Measurements from ENCODE around the gene TBC1D4.
A peak's percentile ranks its signal among the peaks of the same experiment; 100 is the strongest.

The TBC1D4 gene

DNA sequence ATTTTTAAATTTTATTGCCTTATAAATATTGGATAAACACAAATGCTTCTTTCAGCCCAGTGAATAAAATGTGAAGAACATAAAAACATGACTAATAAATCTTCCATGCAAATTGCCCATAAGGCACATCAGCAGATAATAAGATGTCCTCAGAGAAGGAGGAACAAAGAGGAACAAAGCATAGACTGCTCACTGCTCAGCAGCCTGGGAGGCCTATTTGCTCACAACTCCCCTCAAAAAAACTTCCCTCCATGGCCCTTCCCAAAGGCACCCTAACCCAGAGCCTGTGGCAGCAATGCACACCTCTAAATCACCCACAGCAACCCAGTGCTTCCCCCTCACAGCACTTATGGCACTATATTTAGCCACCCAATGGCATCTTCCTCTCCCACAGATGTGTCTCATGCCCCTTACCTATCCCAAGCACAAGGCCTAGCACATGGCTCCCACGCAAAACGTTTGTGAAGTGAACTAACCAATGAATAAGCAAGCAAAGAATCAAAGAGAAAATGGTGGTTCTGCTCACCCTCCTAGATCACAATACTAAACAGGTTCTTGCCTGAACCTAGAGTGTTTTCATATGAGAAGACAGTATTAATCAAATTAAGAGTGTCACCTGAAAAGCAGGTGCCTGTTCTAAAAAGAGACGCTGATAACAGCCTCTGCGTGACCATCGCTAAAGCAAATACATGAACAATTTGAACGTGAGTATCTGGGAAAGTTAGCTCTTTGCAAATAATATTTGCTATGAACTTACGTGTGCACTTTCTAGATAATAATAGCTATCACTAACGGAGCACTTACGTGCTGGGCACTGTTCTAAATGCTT, 96.9 kb downstream of the TBC1D4 start:
- peak; percentile 25 to 46 (median 31) for DNase-seq

DNA sequence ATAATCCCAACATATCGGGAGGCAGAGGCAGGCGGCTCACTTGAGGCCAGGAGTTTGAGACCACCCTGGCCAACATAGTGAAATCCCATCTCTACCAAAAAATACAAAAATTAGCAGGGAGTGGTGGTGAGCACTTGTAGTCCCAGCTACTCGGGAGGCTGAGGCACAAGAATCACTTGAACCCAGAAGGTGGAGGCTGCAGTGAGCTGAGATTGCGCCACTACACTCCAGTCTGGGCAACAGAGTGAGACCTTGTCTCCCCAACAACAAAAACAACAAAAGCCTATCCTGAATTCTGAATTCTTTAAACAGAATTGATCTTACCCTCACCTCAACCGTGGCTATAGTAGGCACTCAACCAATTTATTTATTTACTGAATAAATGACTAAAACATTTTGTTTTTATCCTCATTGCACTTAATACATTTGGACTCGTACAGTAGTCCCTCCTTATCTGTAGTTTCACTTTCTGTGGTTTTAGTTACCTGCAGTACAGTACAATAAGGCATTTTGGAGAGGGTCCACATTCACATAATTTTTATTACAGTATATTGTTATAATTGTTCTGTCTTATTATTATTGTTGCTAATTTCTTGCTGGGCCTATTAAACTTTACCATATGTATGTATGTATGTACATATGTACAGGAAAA, 98.8 kb downstream of the TBC1D4 start:
- no peak for DNase-seq

DNA sequence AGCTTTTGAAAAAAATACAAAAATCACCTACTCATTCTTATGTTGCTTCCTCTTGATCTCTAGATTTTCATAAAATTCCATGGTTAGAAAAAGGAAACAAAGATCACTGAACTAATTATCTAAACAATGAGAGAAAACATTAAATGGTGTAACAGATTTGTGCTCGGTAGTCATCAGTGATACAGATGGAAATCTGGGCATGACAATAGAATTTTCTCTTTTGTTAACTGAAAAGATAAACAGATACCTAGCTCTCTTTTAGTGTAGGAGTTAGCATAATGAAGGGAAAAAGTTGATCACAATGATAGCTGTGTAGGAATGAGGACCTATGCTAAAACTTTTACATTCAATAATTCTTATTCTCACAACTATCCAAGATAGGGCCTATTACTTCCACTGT, 103.7 kb downstream of the TBC1D4 start:
- no peak for DNase-seq

DNA sequence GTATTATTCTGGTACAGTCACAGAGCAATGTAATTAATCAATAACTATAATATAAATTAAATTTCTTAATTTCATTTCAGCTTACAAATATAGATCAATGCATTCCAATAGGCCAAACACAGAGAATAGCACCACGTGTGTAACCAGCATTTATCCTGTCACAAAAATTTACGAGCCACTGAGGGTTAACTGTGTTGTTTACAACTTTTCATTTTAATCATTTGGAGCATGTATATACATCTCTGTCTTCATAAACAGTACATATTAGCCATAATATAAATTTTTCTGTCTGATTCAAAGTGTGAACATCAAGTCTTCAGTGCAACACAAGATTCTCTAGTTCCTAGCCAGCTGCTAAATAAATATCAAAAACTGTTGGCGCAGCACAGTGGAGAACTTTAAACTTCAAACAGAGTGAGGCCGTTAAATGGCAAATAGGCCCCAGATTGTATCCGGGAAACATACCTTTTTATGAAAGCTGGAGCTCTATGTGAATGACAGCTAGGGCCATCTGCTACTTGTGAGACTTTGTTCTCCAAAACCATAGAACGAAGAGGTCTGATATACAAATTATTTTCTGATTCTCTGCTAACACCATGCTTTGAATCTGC, 105.1 kb downstream of the TBC1D4 start:
- no peak for DNase-seq

DNA sequence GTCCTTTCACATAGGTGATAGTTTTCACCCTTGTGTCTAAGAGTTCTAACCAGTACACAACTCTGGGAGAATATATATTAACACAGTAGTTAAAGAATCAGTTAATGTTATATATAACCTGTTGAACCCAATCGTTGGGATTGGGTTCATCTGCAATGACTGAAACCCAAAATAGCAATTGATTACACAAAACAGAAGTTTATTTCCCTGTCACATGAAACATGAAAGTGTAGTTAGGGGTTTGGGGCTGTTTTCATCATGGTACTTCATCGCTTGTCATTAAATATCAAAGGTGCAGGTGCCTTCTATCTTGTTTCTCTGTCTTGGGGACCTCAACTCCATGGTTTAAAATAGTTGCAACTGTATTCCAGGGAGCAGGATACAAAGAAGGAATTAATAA, 106.6 kb downstream of the TBC1D4 start:
- DNase-seq = no peak

DNA sequence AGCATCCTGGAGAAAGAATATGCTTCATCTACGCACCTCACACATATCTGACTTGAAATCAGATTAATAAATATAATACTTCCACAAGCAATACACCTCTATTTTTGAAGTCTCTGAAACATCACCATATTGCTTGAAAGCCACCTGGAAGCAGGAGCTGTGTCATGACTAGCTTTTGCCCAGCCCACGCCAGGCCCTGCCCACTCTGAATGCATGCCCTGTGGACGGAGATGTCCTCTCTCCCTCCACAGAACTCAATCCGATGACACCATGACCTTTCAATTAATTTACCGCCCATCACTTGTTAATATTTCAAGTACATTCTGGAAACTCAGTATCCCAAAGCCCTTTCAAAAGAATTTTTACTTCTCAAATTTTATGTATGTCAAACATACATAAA, 108.0 kb downstream of the TBC1D4 start:
- DNase-seq = no peak

DNA sequence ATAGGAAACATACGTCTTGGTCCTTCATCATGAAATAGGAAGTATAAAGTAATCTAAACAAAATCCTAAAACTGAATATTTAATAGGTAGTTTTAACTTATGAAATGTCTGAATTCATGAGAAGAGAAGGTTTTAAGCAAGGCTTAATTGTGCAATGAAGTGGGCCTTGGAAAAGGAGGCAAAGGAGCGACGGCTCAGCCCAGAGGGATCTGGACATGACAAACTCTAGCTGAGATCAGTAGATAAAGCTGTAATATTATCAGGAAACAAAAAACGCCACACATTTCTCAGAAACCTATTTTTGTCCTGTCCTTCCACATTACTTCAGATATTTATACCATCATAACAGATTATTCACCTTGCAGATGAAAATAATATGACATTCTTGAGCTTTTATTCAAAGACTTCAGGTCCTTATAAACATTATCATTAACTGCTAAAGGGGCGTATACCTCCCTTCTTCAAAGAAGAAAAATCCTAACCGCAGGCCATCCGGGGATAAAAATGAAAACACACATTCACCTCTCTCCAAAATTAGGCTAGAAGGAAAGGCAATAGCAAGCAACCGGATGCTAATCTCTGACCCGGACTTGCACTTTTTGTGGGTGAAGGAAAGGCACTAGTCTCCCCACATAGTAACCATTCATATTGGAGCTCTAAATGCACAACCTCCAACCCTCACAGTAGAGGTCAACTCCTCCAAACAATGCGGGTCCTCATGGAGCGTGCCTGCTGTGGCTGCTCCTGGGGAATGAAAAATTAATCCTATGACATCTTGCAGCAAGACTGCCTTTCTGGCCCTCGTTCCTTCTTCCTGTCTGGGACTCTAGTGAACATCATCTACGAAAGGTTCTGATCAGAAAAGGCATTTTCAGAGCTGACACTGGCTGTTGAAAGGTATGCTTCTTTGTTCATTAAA, 108.8 kb downstream of the TBC1D4 start:
- no peak for DNase-seq

DNA sequence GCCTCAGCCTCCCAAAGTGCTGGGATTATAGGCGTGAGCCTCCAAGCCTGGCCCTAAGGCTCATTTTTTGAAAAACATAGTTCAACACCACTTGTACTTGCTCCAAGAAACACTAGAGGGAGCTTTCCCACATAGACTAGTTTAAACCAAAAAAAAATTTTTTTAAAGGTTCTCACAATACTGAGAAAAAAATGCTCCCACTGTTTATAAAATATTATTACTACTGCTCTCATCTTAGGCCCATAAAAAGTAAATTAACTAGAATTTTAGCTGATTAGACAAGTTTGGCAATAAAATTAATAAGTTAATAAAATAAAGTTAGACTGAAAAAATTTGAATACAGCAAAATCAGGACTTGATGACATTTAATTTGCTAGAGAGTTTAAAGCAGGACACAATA, 109.5 kb downstream of the TBC1D4 start:
- DNase-seq = peak; percentile 61 to 81 (median 73)

DNA sequence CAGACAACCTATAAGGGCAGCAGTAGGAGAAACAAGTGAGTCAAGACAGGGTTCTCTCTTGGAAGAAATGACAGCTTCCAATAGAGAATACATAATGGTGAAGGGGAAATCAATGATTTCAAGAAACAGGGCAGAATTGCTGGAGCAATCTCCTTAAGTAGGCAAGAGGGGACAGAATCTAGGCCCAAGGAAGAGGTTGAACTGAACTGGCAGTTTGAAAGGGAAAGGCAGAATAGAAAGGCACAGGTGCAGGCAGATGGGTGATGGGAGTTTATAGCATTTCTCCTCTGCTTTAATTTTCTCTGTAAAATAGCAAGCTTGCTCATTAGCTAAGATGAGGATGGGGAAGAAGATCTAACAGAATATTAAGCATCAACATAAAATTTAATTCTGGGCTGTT, 110.8 kb downstream of the TBC1D4 start:
- no peak for DNase-seq

DNA sequence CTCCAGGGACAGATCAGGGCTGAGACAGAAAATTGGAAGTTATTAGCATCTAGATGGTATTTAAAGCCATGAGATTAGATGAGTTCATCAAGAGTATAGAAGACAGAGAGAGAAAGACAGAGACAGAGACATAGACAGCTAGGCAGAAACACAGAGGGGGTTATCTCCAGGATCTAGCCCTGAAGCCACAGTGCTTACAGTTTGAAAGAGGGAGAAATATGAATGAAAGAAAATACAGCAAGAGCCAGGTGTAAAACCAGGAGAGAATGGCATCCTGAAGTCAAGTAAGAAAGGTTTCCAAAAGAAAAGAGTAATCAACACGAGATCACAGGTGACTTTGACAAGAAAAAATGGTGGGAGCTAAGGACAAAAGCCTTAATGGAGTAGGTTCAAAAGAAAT, 111.2 kb downstream of the TBC1D4 start:
- DNase-seq = no peak

DNA sequence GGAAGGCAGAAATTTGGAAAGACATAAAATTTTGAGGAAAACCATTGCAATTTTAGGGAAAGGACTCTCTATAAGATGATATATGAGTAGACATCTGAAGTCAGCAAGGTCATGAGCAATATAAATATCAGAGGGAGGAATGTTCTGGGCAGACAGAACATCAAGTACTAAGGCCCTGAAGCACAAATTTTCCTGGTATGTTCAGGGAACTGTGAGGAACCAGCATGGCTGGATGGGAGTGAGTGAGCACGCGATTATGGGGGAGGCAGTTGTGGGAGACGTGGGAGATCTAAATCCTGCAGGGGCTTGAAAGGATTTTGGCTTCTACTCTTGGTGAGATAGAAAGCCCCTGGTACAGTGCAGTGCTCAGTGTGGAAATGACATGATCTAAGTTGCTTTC, 112.0 kb downstream of the TBC1D4 start:
- DNase-seq = no peak

DNA sequence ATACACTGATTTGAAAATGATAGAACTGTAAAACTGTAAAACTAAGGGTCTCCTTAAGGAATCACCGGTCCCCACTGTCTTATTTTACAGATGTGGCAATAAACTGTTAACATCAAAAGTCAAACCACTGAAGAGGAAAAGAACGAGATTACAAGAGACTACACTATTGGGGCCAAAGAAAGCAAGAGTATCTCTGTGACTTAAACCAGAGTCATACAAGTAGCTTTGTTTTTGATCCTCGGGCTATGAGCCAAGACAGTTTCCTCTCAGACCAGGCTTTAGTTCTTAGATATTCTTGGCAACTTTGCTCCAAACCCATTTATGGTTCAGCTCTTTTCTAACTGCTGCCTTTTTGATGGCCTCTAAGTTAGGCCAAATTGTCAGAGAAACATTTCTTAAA, 113.8 kb downstream of the TBC1D4 start:
- DNase-seq = no peak

DNA sequence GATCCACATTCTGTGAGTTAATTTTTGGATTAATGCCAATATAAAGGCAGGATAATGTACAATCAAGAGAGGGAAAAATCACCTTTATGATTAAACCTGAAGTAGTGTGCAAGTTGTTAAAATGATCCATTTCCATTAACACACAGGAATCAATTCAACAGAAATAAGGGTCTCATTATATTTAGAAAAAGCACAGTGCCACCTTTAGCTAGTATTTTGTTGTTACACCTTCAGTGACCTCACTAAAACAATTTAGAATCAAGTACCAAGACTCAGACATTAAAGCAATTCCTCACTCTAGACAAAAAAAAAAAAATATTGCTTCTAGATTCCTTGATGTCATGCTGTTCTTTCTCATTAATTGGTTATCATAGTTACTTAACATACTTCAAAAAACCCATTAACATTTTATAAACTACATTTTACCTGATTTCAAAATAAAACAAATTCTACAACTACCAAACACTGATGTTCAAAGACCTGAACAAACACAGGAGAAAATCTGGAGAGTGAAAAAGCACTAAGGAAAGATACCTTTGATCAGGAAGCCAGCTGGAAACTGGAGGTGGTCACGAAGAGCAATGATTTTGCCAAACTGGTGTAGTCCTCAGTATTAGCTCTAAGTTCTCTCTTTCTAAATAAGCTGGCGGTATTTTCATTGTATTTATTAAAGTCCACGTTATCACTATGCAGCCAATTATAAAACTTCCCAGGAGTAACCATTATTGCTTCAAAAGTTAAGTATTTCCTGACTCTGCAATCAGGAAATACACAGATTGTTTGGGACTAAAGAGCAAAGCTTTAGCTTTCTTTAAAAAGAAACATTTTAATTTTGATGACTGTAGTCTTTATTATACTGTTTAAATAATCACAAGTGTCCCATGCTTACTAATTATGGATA, 115.3 kb downstream of the TBC1D4 start:
- DNase-seq = no peak

DNA sequence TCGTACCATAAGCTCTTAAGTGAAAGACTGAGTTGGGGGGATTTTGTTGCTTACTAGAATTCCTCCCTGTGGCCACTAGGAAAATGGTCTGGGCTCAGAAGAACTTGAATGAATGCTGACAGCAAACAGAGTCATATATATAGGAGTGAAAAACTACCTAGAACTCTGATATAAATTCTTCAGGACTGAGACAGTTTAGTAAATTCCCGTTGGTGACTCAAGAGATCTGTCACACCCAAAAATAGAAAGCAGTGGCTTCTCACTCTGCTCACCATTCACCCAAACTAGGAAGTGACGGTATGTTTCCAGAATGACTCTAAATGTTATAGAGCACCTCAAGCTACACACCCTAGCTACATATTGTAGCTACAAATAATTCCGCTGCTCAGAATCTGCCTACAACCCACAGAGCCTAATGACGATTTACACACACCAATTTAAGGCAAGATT, 116.2 kb downstream of the TBC1D4 start:
- DNase-seq = peak; percentile 75 to 90 (median 84)

DNA sequence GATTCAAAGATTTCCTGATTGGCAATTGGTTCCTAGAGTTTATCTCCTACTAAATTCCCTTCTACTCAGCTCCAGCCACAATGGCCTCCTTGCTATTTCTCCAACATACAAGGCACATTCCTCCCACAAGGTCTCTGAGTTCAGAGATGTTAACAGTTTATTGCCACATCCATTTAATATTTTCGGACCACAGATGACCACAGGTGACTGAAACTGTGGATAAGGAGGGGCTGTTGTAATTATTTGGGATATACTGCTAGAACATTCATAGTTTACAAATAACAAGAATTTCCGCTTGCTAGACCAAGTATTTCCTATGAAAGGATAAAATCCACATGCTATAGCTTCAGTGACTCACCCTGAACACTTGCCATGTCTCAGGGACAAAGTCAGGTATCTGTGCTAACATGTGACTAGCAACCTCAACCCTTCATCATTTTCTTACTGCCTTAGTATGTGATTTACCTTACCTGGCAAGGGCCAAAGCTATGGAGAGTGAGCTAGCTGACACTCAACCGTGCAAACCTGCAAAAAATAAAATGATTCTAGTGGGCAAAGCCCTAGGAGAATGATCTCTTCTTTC, 117.7 kb downstream of the TBC1D4 start:
- no peak for DNase-seq

DNA sequence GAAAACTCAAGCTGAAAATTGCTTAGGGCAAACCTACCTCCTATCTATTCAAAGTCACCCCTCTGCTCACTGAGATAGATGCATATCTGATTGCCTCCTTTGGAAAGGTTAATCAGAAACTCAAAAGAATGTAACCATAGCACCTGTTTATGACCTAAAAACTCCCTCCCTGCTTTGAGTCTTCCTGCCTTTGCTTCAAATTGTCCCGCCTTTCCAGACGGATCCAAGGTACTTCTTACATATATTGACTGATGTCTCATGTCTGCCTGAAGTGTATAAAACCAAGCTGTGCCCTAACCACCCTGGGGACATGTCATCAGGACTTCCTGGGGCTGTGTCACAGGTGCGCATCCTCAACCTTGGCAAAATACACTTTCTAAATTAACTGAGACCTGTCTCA, 118.6 kb downstream of the TBC1D4 start:
- DNase-seq = no peak

DNA sequence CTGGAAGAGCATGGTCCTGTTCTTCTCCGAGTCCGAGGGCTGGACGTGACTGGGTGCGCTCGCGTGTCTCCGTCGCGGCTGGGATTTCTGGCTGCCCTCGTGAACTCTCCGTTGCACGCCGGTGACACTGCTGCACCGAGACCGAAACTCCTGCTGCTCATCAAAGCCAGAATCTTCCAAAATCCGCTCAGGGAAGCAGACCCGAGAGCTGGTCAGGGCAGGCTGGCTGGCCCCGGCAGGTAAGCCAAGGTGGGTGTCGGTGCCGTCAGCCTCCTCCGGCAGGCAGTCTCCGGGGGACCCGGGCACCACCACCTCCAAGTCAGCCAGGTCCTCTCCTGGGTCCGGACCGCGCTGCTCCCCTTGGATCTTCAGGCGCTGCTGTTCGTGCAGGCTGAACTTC, 119.9 kb downstream of the TBC1D4 start:
- DNase-seq = no peak

DNA sequence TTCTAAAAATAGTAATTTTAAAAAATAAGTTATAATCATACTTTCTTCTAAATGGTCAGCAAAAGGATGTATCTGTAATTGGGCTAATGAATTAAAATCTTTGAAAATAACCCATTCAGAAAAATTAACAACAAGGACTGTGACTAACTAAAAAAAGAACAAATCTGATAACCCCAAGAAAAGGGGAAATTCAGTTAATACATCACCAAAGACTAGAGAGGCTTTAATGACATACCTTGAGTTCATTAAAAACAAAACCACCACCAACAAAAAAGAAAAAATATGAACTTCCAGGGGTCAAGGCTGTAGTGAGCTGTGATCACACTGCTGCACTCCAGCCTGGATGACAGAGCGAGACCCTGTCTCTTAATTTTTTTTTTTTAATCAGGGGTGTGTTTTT, 121.8 kb downstream of the TBC1D4 start:
- no peak for DNase-seq

DNA sequence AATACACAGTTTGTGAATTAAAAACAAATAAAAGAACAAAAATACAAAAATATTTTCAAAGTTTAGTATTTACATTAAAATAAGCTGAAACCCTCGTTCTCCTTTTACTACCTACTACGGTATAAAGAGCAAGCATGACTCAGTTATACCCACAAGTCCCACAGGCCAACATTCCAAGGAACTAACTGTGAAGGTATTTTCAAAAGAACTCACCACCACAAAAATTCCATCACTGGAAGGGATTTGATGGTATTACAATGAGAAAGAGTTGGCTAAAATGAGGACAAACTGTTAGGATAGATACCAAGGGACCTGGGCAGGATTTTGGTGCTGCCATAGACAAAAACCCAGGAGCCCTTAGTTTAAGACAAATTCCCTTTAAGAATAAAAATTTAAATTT, 122.7 kb downstream of the TBC1D4 start:
- DNase-seq = no peak

DNA sequence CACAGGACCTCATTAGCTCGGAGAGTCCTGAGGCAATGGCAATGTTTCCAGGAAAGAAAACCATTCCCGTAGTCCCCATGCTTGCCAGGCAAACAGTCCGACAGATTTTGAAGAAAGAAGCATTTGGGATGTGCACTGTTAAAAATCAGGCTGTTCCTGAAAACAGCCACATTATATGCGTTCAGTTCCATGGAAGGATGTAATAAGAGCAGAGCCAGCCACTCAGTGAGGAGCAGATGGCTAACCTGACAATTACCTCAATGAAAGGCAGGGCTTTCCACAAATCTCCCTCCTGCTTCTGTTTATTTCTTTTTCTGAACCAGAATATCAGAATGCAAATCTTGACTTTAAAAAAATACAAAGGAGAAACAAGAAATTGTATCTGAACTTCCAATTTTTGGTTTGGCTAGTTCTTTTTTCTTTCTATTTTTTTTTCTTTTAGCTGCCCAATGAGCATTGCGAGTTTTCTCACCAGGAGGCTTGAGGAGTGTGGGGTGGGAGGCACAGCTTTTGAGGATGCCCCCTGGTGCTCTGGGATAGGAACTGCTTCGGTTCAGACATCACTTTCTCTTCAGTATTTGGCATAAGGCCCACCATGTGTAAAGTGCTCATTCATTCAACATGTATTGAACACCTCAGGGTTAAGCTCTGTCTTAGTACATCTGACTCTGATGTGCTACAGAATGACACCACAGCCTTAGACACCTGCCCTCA, 124.2 kb downstream of the TBC1D4 start:
- DNase-seq = peak; percentile 57 to 64 (median 58)

DNA sequence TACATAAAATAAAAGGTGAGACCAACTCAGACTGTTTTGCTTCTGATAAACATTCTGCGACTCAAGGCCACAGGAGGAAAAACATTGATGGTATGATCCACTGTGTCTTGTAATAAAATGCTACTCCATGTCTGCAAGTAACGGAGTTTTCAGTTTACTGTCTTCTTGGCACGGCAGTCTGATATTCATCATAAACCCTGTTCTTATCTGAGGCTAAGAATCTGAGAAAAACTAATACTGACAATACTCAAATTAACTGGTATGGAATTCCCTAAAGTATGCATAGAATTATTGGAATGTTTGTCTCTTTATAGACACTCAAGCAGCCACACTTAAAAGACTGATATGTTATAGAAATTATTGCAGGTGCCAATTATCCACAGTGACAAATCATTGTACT, 125.5 kb downstream of the TBC1D4 start:
- no peak for DNase-seq
